ENCODE data around the gene MEGF10. TPM values are rescaled to one million over a fixed set of nuclear protein-coding genes. Genes with fewer than 3 reads are reported as not detected.
A peak's percentile ranks its signal among the peaks of the same experiment; 100 is the strongest.

The MEGF10 gene
- total RNA-seq, 1 donor from 2014 or later, result 0.47 TPM

DNA sequence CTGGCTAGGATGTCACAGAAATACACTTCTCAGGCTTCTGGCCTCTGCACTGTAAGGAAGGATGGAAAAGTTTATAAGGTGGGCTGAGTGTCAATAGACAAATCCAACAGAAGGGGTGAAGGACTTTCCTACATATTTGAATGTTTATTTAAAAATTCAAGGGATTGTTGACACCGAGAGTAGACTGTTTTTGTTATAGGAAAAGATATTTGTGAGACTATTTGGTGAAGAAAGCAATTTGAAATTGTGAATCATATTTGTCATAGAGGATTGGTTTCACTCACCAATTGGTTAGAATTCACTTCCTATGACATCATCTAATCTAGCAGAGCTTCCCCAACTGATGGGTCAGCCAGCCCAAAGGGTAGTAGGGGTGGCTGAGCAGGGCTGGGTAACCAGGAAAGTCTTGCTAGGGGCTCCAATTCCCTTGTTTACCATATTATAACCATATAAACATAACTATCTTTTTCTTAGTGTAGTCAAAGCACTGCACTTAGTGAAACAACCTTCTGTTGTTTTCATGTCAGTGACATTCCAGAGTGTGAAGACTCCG is 14.9 kb upstream of the MEGF10 start:
- Histone ChIP-seq H3K4me1 (no peaks in the 10 kb centered on the region), H3K36me3 (no peaks in the 10 kb centered on the region), H3K27me3 (ENCODE audit: low read depth) (peaks cover 20% of the 10 kb centered on the region), H3K4me3 (no peak overlapping the region), H3K27ac (replicated peaks) (no peak overlapping the region), H3K9me3 (replicated peaks) (peaks cover 21% of the 10 kb centered on the region)
- intact Hi-C loops (cut with micrococcal nuclease), result no loop called here
- TF ChIP-seq, protein P1, sequence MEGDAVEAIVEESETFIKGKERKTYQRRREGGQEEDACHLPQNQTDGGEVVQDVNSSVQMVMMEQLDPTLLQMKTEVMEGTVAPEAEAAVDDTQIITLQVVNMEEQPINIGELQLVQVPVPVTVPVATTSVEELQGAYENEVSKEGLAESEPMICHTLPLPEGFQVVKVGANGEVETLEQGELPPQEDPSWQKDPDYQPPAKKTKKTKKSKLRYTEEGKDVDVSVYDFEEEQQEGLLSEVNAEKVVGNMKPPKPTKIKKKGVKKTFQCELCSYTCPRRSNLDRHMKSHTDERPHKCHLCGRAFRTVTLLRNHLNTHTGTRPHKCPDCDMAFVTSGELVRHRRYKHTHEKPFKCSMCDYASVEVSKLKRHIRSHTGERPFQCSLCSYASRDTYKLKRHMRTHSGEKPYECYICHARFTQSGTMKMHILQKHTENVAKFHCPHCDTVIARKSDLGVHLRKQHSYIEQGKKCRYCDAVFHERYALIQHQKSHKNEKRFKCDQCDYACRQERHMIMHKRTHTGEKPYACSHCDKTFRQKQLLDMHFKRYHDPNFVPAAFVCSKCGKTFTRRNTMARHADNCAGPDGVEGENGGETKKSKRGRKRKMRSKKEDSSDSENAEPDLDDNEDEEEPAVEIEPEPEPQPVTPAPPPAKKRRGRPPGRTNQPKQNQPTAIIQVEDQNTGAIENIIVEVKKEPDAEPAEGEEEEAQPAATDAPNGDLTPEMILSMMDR (IDR thresholded peaks at IDR 0.05; ENCODE audit: borderline replicate concordance), result no peak
- DNase-seq, result no peak

GRCh38 chr5:127280491-127281220 is 9.9 kb upstream of the MEGF10 start:
- H3K27ac ChIP-seq (replicated peaks), result no peak overlapping the region
- H3K36me3 ChIP-seq, result no peaks in the 10 kb centered on the region
- H3K4me3 ChIP-seq, result no peak overlapping the region
- intact Hi-C loops (cut with micrococcal nuclease), result no loop called here
- TF ChIP-seq, protein P1 (IDR thresholded peaks at IDR 0.05; ENCODE audit: borderline replicate concordance), result no peak
- no peaks in the 10 kb centered on the region for H3K4me1 ChIP-seq
- no peak for DNase-seq
- no peaks in the 10 kb centered on the region for H3K9me3 ChIP-seq (replicated peaks)
- H3K27me3 ChIP-seq (ENCODE audit: low read depth), result peaks cover 36% of the 10 kb centered on the region

DNA sequence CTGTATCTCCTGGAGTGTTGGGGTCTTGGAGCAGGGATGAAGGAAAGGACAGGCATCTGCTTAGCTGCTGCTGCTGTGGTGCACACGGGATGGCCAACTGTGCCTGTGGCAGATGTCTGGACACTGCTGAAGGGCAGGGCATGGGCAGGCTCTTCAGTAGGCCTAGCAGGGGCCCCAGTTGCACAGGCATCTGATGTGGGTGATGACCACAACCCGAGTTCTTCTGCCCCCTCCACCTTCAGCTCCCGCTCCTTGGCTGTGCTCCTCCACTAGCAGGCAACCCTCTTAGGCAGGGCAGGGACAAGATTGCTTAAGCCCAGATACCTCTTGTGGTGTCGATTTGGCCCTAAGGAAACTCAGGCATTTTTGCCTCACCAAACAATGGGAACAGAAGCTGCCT is 9.0 kb upstream of the MEGF10 start:
- intact Hi-C loops (cut with micrococcal nuclease), result no loop called here

GRCh38 chr5:127288676-127289075 is 1.9 kb upstream of the MEGF10 start:
- Histone ChIP-seq H3K27ac (replicated peaks) (no peak overlapping the region), H3K36me3 (no peaks in the 10 kb centered on the region), H3K27me3 (ENCODE audit: low read depth) (peaks cover 76% of the 10 kb centered on the region), H3K4me1 (peaks cover 11% of the 10 kb centered on the region), H3K9me3 (replicated peaks) (peaks cover 8% of the 10 kb centered on the region), H3K4me3 (no peak overlapping the region)
- DNase-seq, result no peak
- intact Hi-C loops (cut with micrococcal nuclease), result loop anchor here (5.0 kb wide), 1 partner anchor 204 kb away; no protein-coding TSS in a partner anchor
- TF ChIP-seq, protein P1 (IDR thresholded peaks at IDR 0.05; ENCODE audit: borderline replicate concordance), result no peak

More for the DNA sequence above, 9.0 kb upstream of the MEGF10 start:
- Histone ChIP-seq H3K36me3 (no peaks in the 10 kb centered on the region), H3K27ac (replicated peaks) (no peak overlapping the region), H3K9me3 (replicated peaks) (no peaks in the 10 kb centered on the region), H3K4me3 (no peak overlapping the region), H3K27me3 (ENCODE audit: low read depth) (peaks cover 38% of the 10 kb centered on the region), H3K4me1 (no peaks in the 10 kb centered on the region)
- no peak for DNase-seq
- TF ChIP-seq, protein P1 (IDR thresholded peaks at IDR 0.05; ENCODE audit: borderline replicate concordance), result no peak

- Histone ChIP-seq H3K27me3 (ENCODE audit: low read depth) (peaks cover 76% of the 10 kb centered on the region), H3K36me3 (no peaks in the 10 kb centered on the region), H3K27ac (replicated peaks) (no peak overlapping the region), H3K9me3 (replicated peaks) (peaks cover 8% of the 10 kb centered on the region), H3K4me3 (peak overlapping the region; percentile 61), H3K4me1 (peaks cover 11% of the 10 kb centered on the region)
- TF ChIP-seq, protein P1 (IDR thresholded peaks at IDR 0.05; ENCODE audit: borderline replicate concordance), result no peak
- no peak for DNase-seq
- intact Hi-C loops (cut with micrococcal nuclease), result loop anchor here (10.0 kb wide), 1 partner anchor 154 kb away; no protein-coding TSS in a partner anchor
Observed at GRCh38 chr5:127290946-127291693, 524 bp downstream of the MEGF10 start.

Measured in left ventricle myocardium inferior (tissue), 1 donor.